Brain pericyte (primary cell): Measurements from ENCODE around the gene SPTSSA.
A peak's percentile ranks its signal among the peaks of the same experiment; 100 is the strongest.
"Not testable (repeated sequence)": the region's sequence is repeated elsewhere in the genome, so short reads cannot be mapped to it uniquely, and the experiment has no call there.

Experiments used
- DNase-seq: peaks from one replicate; pipeline ENCODE4 v3.0.0-alpha.2; 2012; ENCODE audit warnings: low read depth, low spot score

Gene SPTSSA

GRCh38 chr14:34462132-34462893 is at the start of gene SPTSSA:
Gene SPTSSA (minus strand): TSS chr14:34462240. CDS start chr14:34462207, 33 bp downstream.
- peak; percentile 41 for DNase-seq

- DNase-seq: no peak
Observed at GRCh38 chr14:34507884-34508283, 45.8 kb upstream of the SPTSSA start.

GRCh38 chr14:34507459-34507858 is 45.4 kb upstream of the SPTSSA start:
- no peak for DNase-seq

GRCh38 chr14:34505124-34505491 is 43.1 kb upstream of the SPTSSA start:
- not testable (repeated sequence) for DNase-seq

GRCh38 chr14:34504027-34504426 is 42.0 kb upstream of the SPTSSA start:
- not testable (repeated sequence) for DNase-seq

GRCh38 chr14:34502545-34503225 is 40.6 kb upstream of the SPTSSA start:
- peak; percentile 11 for DNase-seq

- no peak for DNase-seq
Observed at GRCh38 chr14:34502001-34502400, 40.0 kb upstream of the SPTSSA start.

- no peak for DNase-seq
Observed at GRCh38 chr14:34501004-34501580, 39.1 kb upstream of the SPTSSA start.

GRCh38 chr14:34498684-34499412 is 36.8 kb upstream of the SPTSSA start:
- no peak for DNase-seq

GRCh38 chr14:34496679-34497513 is 34.9 kb upstream of the SPTSSA start:
- DNase-seq: peak; percentile 97

- no peak for DNase-seq
Observed at GRCh38 chr14:34496007-34496678, 34.1 kb upstream of the SPTSSA start.

- DNase-seq: no peak
Observed at GRCh38 chr14:34489324-34489723, 27.3 kb upstream of the SPTSSA start.

- no peak for DNase-seq
Observed at GRCh38 chr14:34488528-34488927, 26.5 kb upstream of the SPTSSA start.

- no peak for DNase-seq
Observed at GRCh38 chr14:34484726-34485125, 22.7 kb upstream of the SPTSSA start.

GRCh38 chr14:34482463-34482862 is 20.4 kb upstream of the SPTSSA start:
- no peak for DNase-seq

GRCh38 chr14:34479694-34480093 is 17.7 kb upstream of the SPTSSA start:
- no peak for DNase-seq

- no peak for DNase-seq
Observed at GRCh38 chr14:34478261-34478660, 16.2 kb upstream of the SPTSSA start.

- DNase-seq: not testable (repeated sequence)
Observed at GRCh38 chr14:34476036-34476435, 14.0 kb upstream of the SPTSSA start.

GRCh38 chr14:34475163-34475562 is 13.1 kb upstream of the SPTSSA start:
- no peak for DNase-seq

GRCh38 chr14:34474187-34474679 is 12.2 kb upstream of the SPTSSA start:
- DNase-seq: no peak
